ENCODE data around the gene DLX4.
A peak's percentile ranks its signal among the peaks of the same experiment; 100 is the strongest.

DLX4 gene

DNA sequence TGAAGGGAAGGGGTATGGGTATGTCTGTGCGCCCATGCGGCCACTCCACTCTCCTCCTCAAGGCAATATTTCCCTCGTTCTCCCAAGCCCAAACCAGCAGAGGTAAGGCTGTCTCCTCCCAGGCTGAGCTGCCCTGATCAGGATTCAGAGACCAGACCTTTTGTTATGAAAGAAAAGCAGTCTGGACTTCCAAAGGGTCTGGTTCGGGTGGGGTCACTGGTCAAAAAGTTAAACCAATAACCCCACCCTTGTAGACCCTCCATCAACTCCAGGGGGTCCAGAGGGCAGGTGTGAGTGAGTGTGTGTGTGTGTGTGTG lies 5.7 kb upstream of the DLX4 start:
- no peaks in the 10 kb centered on the region for H3K79me2 ChIP-seq (ENCODE audit: control insufficient read depth, insufficient read depth, low read length)
- no peak overlapping the region for H2BK5ac ChIP-seq (ENCODE audit: low read length)
- H3K36me3 ChIP-seq (ENCODE audit: control insufficient read depth, insufficient read depth, low read length): no peaks in the 10 kb centered on the region
- no peak overlapping the region for H3K4me3 ChIP-seq (ENCODE audit: low read length)
- H4K8ac ChIP-seq (ENCODE audit: low read depth, low read length): no peak overlapping the region
- H3K9ac ChIP-seq (ENCODE audit: low read length): no peak overlapping the region
- H2BK15ac ChIP-seq (replicated peaks; ENCODE audit: low read depth): no peak overlapping the region
- H2AK5ac ChIP-seq (ENCODE audit: low read length): no peak overlapping the region
- H3K27me3 ChIP-seq (ENCODE audit: insufficient read depth, low read length, poor library complexity): peaks cover 55% of the 10 kb centered on the region
- peak overlapping the region; percentile 57 for H3K56ac ChIP-seq (ENCODE audit: low read length)
- peak; percentile 25 for DNase-seq
- WGBS (ENCODE audit: extremely low coverage, insufficient coverage, low lambda C conversion rate): no CpG with 5 or more reads among the region's 4 CpGs
- H3K23ac ChIP-seq (ENCODE audit: low read length): no peak overlapping the region
- peaks cover 2% of the 10 kb centered on the region for H3K4me1 ChIP-seq (ENCODE audit: control insufficient read depth, low read depth, low read length)
- H3K4me2 ChIP-seq (ENCODE audit: low read length): no peak overlapping the region
- H3K27ac ChIP-seq (ENCODE audit: low read depth, low read length): no peak overlapping the region
- no peaks in the 10 kb centered on the region for H3K79me1 ChIP-seq (ENCODE audit: low read length)
- H3K4ac ChIP-seq (ENCODE audit: low read depth, low read length): no peak overlapping the region
- H3K18ac ChIP-seq (ENCODE audit: low read length): no peak overlapping the region
- H2BK120ac ChIP-seq (ENCODE audit: low read depth, low read length): no peak overlapping the region
- no peak overlapping the region for H4K5ac ChIP-seq (ENCODE audit: low read length)

DNA sequence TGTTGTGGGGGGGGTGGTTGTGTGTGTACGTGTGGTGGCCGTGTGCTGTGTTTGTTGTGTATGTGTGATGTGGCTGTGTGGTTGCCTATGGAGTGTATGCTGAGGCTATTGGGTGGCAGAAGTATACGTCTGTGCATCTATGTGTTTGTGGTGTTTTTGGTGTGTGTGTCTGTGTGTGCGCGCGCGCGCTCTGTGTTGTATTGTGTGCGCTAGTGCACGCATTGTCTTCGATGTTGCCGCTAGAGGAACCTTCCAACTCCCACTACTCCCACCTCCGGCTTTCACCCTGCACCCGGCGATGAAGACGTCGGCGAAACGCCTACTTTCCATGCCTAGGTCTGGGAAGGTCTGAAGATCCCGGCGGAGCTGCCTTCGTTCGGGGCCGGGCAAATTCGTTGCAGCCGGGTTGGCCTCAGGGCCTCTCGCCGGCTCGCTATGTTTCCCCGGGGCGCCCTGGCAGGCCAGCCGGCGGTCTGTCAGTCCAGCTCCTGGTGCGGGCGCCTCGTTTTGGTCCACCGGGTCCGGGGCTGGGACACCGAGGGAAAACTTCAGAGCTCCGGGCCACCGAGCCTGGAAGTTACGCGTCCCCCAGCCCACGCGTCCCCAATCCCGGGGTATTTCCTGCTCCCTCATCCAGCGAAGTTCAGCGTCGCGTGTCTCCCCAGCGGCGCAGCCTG lies 5.2 kb upstream of the DLX4 start:
- no peak overlapping the region for H3K9ac ChIP-seq (ENCODE audit: low read length)
- H2BK15ac ChIP-seq (replicated peaks; ENCODE audit: low read depth): no peak overlapping the region
- no peak overlapping the region for H2BK5ac ChIP-seq (ENCODE audit: low read length)
- H3K27me3 ChIP-seq (ENCODE audit: insufficient read depth, low read length, poor library complexity): peaks cover 58% of the 10 kb centered on the region
- H3K4me3 ChIP-seq (ENCODE audit: low read length): no peak overlapping the region
- H4K8ac ChIP-seq (ENCODE audit: low read depth, low read length): no peak overlapping the region
- H4K5ac ChIP-seq (ENCODE audit: low read length): no peak overlapping the region
- H3K23ac ChIP-seq (ENCODE audit: low read length): no peak overlapping the region
- no peaks in the 10 kb centered on the region for H3K36me3 ChIP-seq (ENCODE audit: control insufficient read depth, insufficient read depth, low read length)
- H3K79me1 ChIP-seq (ENCODE audit: low read length): no peaks in the 10 kb centered on the region
- no peaks in the 10 kb centered on the region for H3K79me2 ChIP-seq (ENCODE audit: control insufficient read depth, insufficient read depth, low read length)
- no peak overlapping the region for H2AK5ac ChIP-seq (ENCODE audit: low read length)
- no peak overlapping the region for H2BK120ac ChIP-seq (ENCODE audit: low read depth, low read length)
- DNase-seq: peak; percentile 60
- no CpG with 5 or more reads among the region's 52 CpGs for WGBS (ENCODE audit: extremely low coverage, insufficient coverage, low lambda C conversion rate)
- no peak overlapping the region for H3K18ac ChIP-seq (ENCODE audit: low read length)
- peak overlapping the region; percentile 2 for H3K4me2 ChIP-seq (ENCODE audit: low read length)
- H3K27ac ChIP-seq (ENCODE audit: low read depth, low read length): no peak overlapping the region
- H3K56ac ChIP-seq (ENCODE audit: low read length): peak overlapping the region; percentile 57
- peaks cover 2% of the 10 kb centered on the region for H3K4me1 ChIP-seq (ENCODE audit: control insufficient read depth, low read depth, low read length)
- no peak overlapping the region for H3K4ac ChIP-seq (ENCODE audit: low read depth, low read length)

DNA sequence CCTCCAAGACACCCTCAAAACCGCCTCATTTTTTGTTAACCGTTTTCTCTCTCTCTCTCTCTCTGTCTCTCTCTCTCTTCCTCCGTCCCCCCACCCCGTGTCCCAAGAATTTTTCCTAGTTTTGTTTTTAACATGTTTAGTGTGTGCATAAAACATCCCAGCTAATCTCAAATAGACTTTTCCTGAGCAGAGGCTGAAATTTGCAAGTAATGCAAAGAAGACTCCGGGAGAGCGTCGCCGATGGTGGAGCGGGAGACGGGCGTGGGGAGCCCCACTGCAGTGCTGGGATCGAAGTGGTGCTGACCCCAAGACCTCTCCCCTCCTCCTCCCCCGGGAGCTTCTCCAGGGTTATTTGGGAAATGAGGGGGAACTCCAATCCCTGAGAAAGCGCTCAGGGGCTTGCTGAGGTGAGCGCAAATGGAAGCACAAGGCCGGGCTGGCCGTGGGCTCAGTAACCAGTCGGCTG lies 4.7 kb upstream of the DLX4 start:
- no CpG with 5 or more reads among the region's 18 CpGs for WGBS (ENCODE audit: extremely low coverage, insufficient coverage, low lambda C conversion rate)
- no peak overlapping the region for H2AK5ac ChIP-seq (ENCODE audit: low read length)
- no peaks in the 10 kb centered on the region for H3K36me3 ChIP-seq (ENCODE audit: control insufficient read depth, insufficient read depth, low read length)
- H3K27me3 ChIP-seq (ENCODE audit: insufficient read depth, low read length, poor library complexity): peaks cover 60% of the 10 kb centered on the region
- H3K23ac ChIP-seq (ENCODE audit: low read length): no peak overlapping the region
- no peak overlapping the region for H2BK5ac ChIP-seq (ENCODE audit: low read length)
- no peak overlapping the region for H3K4ac ChIP-seq (ENCODE audit: low read depth, low read length)
- no peak overlapping the region for H4K5ac ChIP-seq (ENCODE audit: low read length)
- H3K27ac ChIP-seq (ENCODE audit: low read depth, low read length): no peak overlapping the region
- no peak overlapping the region for H4K8ac ChIP-seq (ENCODE audit: low read depth, low read length)
- H3K18ac ChIP-seq (ENCODE audit: low read length): no peak overlapping the region
- H3K56ac ChIP-seq (ENCODE audit: low read length): peak overlapping the region; percentile 30
- peak; percentile 55 for DNase-seq
- no peak overlapping the region for H3K4me2 ChIP-seq (ENCODE audit: low read length)
- H2BK15ac ChIP-seq (replicated peaks; ENCODE audit: low read depth): no peak overlapping the region
- H3K9ac ChIP-seq (ENCODE audit: low read length): no peak overlapping the region
- peaks cover 2% of the 10 kb centered on the region for H3K4me1 ChIP-seq (ENCODE audit: control insufficient read depth, low read depth, low read length)
- no peaks in the 10 kb centered on the region for H3K79me2 ChIP-seq (ENCODE audit: control insufficient read depth, insufficient read depth, low read length)
- H3K4me3 ChIP-seq (ENCODE audit: low read length): no peak overlapping the region
- no peak overlapping the region for H2BK120ac ChIP-seq (ENCODE audit: low read depth, low read length)
- H3K79me1 ChIP-seq (ENCODE audit: low read length): no peaks in the 10 kb centered on the region

DNA sequence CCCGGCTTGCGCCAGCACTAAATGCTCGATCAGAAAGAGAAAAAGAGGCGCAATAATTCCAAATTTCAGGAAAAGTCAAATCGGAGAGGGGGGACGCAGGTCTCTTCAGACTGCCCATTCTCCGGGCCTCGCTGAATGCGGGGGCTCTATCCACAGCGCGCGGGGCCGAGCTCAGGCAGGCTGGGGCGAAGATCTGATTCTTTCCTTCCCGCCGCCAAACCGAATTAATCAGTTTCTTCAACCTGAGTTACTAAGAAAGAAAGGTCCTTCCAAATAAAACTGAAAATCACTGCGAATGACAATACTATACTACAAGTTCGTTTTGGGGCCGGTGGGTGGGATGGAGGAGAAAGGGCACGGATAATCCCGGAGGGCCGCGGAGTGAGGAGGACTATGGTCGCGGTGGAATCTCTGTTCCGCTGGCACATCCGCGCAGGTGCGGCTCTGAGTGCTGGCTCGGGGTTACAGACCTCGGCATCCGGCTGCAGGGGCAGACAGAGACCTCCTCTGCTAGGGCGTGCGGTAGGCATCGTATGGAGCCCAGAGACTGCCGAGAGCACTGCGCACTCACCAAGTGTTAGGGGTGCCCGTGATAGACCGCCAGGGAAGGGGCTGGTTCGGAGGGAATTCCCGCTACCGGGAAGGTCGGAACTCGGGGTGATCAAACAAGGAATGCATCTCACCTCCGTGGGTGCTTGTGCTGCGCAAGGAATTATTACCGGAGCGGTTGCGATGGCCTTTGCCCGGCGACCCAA lies 4.0 kb upstream of the DLX4 start:
- Histone ChIP-seq H3K18ac (ENCODE audit: low read length) (no peak overlapping the region), H3K79me2 (ENCODE audit: control insufficient read depth, insufficient read depth, low read length) (no peaks in the 10 kb centered on the region), H3K23ac (ENCODE audit: low read length) (peak overlapping the region; percentile 89), H3K4me2 (ENCODE audit: low read length) (peak overlapping the region; percentile 1), H2BK120ac (ENCODE audit: low read depth, low read length) (no peak overlapping the region), H3K4me3 (ENCODE audit: low read length) (no peak overlapping the region), H3K79me1 (ENCODE audit: low read length) (no peaks in the 10 kb centered on the region), H2BK15ac (replicated peaks; ENCODE audit: low read depth) (no peak overlapping the region), H2AK5ac (ENCODE audit: low read length) (no peak overlapping the region), H3K27me3 (ENCODE audit: insufficient read depth, low read length, poor library complexity) (peaks cover 65% of the 10 kb centered on the region), H2BK5ac (ENCODE audit: low read length) (no peak overlapping the region), H3K27ac (ENCODE audit: low read depth, low read length) (no peak overlapping the region), H3K4me1 (ENCODE audit: control insufficient read depth, low read depth, low read length) (peaks cover 2% of the 10 kb centered on the region), H3K4ac (ENCODE audit: low read depth, low read length) (no peak overlapping the region), H4K8ac (ENCODE audit: low read depth, low read length) (no peak overlapping the region), H3K36me3 (ENCODE audit: control insufficient read depth, insufficient read depth, low read length) (no peaks in the 10 kb centered on the region), H3K56ac (ENCODE audit: low read length) (no peak overlapping the region), H3K9ac (ENCODE audit: low read length) (no peak overlapping the region), H4K5ac (ENCODE audit: low read length) (no peak overlapping the region)
- peak; percentile 40 for DNase-seq
- no CpG with 5 or more reads among the region's 52 CpGs for WGBS (ENCODE audit: extremely low coverage, insufficient coverage, low lambda C conversion rate)

DNA sequence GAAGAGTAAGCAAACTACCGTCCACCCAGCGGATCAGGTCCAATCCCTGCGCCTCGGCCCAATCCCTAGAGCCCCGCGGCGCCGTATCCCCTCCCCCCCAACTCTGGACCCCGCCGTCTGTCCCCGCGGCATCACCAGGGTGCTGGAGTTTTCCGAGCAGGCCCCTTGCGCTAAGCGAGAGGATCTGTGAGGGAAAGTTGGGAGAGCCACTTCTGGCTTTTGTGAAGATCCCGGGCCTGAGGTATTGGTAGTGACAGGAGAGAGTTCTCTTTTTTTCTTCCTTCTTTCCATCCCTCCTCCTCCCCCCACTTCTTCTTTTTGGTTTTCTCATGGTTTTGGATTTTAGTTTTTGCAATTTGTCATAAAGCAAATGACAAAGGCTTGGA lies 3.5 kb upstream of the DLX4 start:
- Histone ChIP-seq H3K36me3 (ENCODE audit: control insufficient read depth, insufficient read depth, low read length) (no peaks in the 10 kb centered on the region), H3K79me1 (ENCODE audit: low read length) (no peaks in the 10 kb centered on the region), H3K27ac (ENCODE audit: low read depth, low read length) (no peak overlapping the region), H3K56ac (ENCODE audit: low read length) (no peak overlapping the region), H2BK15ac (replicated peaks; ENCODE audit: low read depth) (no peak overlapping the region), H3K79me2 (ENCODE audit: control insufficient read depth, insufficient read depth, low read length) (no peaks in the 10 kb centered on the region), H3K4ac (ENCODE audit: low read depth, low read length) (no peak overlapping the region), H2BK120ac (ENCODE audit: low read depth, low read length) (no peak overlapping the region), H4K8ac (ENCODE audit: low read depth, low read length) (no peak overlapping the region), H3K4me2 (ENCODE audit: low read length) (no peak overlapping the region), H3K18ac (ENCODE audit: low read length) (no peak overlapping the region), H2AK5ac (ENCODE audit: low read length) (no peak overlapping the region), H3K4me3 (ENCODE audit: low read length) (no peak overlapping the region), H2BK5ac (ENCODE audit: low read length) (no peak overlapping the region), H3K4me1 (ENCODE audit: control insufficient read depth, low read depth, low read length) (peaks cover 2% of the 10 kb centered on the region), H3K27me3 (ENCODE audit: insufficient read depth, low read length, poor library complexity) (peaks cover 71% of the 10 kb centered on the region), H4K5ac (ENCODE audit: low read length) (no peak overlapping the region), H3K9ac (ENCODE audit: low read length) (no peak overlapping the region), H3K23ac (ENCODE audit: low read length) (peak overlapping the region; percentile 89)
- WGBS (ENCODE audit: extremely low coverage, insufficient coverage, low lambda C conversion rate): no CpG with 5 or more reads among the region's 16 CpGs
- DNase-seq: peak; percentile 36

Measured in mesendoderm (in vitro differentiated cells).